DMS 273 (cell line): ENCODE data around the gene RXRG.

Experiments used
- DNase-seq: peaks from one replicate; lab custom pipeline; 2025; ENCODE audit not compliant: unreplicated experiment; lab: John Stamatoyannopoulos, UW

The RXRG gene

GRCh38 chr1:165451691-165452090 lies 6.8 kb upstream of the RXRG start:
- DNase-seq: peak; percentile 68

- peak; percentile 51 for DNase-seq
These were observed 4.2 kb upstream of the RXRG start for GRCh38 chr1:165449131-165449530.

GRCh38 chr1:165445388-165445787 lies 462 bp upstream of the RXRG start:
- DNase-seq: no peak

GRCh38 chr1:165443539-165444311 lies 1.2 kb downstream of the RXRG start:
- DNase-seq: no peak

- no peak for DNase-seq
These were observed 2.3 kb downstream of the RXRG start for GRCh38 chr1:165442653-165443052.

- DNase-seq: no peak
These were observed 2.9 kb downstream of the RXRG start for GRCh38 chr1:165442053-165442452.

GRCh38 chr1:165441166-165441880 lies 3.6 kb downstream of the RXRG start:
- no peak for DNase-seq

- no peak for DNase-seq
These were observed 5.6 kb downstream of the RXRG start for GRCh38 chr1:165439330-165439729.

- DNase-seq: no peak
These were observed 7.9 kb downstream of the RXRG start for GRCh38 chr1:165436994-165437393.

GRCh38 chr1:165435801-165436200 lies 9.1 kb downstream of the RXRG start:
- no peak for DNase-seq

- peak; percentile 46 for DNase-seq
These were observed 10.6 kb downstream of the RXRG start for GRCh38 chr1:165434281-165434680.

- DNase-seq: no peak
These were observed 13.8 kb downstream of the RXRG start for GRCh38 chr1:165431079-165431478.

GRCh38 chr1:165426745-165427144 lies 18.2 kb downstream of the RXRG start:
- no peak for DNase-seq

GRCh38 chr1:165425621-165426020 lies 19.3 kb downstream of the RXRG start:
- DNase-seq: no peak

- DNase-seq: no peak
These were observed 20.3 kb downstream of the RXRG start for GRCh38 chr1:165424454-165425216.

GRCh38 chr1:165423136-165423535 lies 21.8 kb downstream of the RXRG start:
- DNase-seq: no peak

GRCh38 chr1:165420655-165421054 lies 24.3 kb downstream of the RXRG start:
- no peak for DNase-seq

GRCh38 chr1:165419839-165420238 lies 25.1 kb downstream of the RXRG start:
- no peak for DNase-seq

- DNase-seq: no peak
These were observed 26.7 kb downstream of the RXRG start for GRCh38 chr1:165418195-165418594.

- DNase-seq: no peak
These were observed 28.1 kb downstream of the RXRG start for GRCh38 chr1:165416876-165417275.

- DNase-seq: no peak
These were observed 29.9 kb downstream of the RXRG start for GRCh38 chr1:165415068-165415467.

- no peak for DNase-seq
These were observed 30.3 kb downstream of the RXRG start for GRCh38 chr1:165414620-165415019.
